K562 (cell line): Measurements from ENCODE around the gene PDGFA. TPM values are rescaled to one million over a fixed set of nuclear protein-coding genes. Genes with fewer than 3 reads are reported as not detected.

Experiments used
- CBX3 ChIP-seq, 2 experiments: IDR thresholded peaks; 1 replicate in 1 of 2; 2 replicates in 1 of 2; pipeline ENCODE4 v1.6.1; 2012; ENCODE audit warnings: inconsistent platforms in 2 of 2, low read length in 2 of 2, borderline replicate concordance in 1 of 2, control low read depth in 1 of 2
- GABPB1 ChIP-seq: sonication (generic); formaldehyde crosslinking; IDR thresholded peaks from 2 replicates; pipeline ENCODE4 v1.8.0; 2022; ENCODE audit warnings: mild to moderate bottlenecking, missing genetic modification reagents
- ILK ChIP-seq: fragments of 450-650 bp; IDR thresholded peaks from 2 replicates; pipeline ENCODE4 v1.6.1; 2016; ENCODE audit warnings: missing genetic modification characterization, low read depth, mild to moderate bottlenecking, missing compliant biosample characterization, moderate library complexity, borderline replicate concordance
- MYNN ChIP-seq, 2 experiments: sonication (generic); formaldehyde crosslinking in 1 of 2; IDR thresholded peaks; 2 replicates each; pipeline versions ENCODE4 v1.5.0 to v1.6.1; 2016 to 2020; ENCODE audit warnings: antibody characterized with exemption in 1 of 2, missing genetic modification reagents in 1 of 2
- NBN ChIP-seq: fragments of 450-650 bp; IDR thresholded peaks from 2 replicates; pipeline ENCODE4 v1.6.1; 2016; ENCODE audit warnings: low read depth, mild to moderate bottlenecking
- NFATC3 ChIP-seq: fragments of 450-650 bp; IDR thresholded peaks from 2 replicates; pipeline ENCODE4 v1.6.1; 2017; ENCODE audit warnings: mild to moderate bottlenecking
- NR4A1 ChIP-seq, 2 experiments: fragments of 250-450 bp in 1 of 2; fragments of 450-650 bp in 1 of 2; sonication (Bioruptor Pico) in 1 of 2; IDR thresholded peaks; 2 replicates each; pipeline versions ENCODE4 v1.4.0 to v1.6.1; 2016 to 2020; ENCODE audit warnings: mild to moderate bottlenecking in 2 of 2, missing compliant biosample characterization in 1 of 2, missing genetic modification characterization in 1 of 2, moderate library complexity in 1 of 2
- NRF1 ChIP-seq, 2 experiments: fragments of 450-650 bp; IDR thresholded peaks in 1 of 2; conservative IDR thresholded peaks in 1 of 2; 2 replicates each; pipeline ENCODE4 v1.6.1; 2014; ENCODE audit warnings: mild to moderate bottlenecking in 2 of 2
- PKNOX1 ChIP-seq: fragments of 450-650 bp; IDR thresholded peaks from 2 replicates; pipeline ENCODE4 v1.6.1; 2016
- PURB ChIP-seq: sonication (generic); formaldehyde crosslinking; IDR thresholded peaks from 2 replicates; pipeline ENCODE4 v1.9.0; 2021; ENCODE audit warnings: low read depth, mild to moderate bottlenecking, missing genetic modification reagents
- SAP30 ChIP-seq: fragments of 200-600 bp; sonication (generic); IDR thresholded peaks from 2 replicates; pipeline ENCODE4 v1.6.1; 2012; ENCODE audit warnings: borderline replicate concordance, low read depth, mild to moderate bottlenecking, moderate library complexity, low read length, control low read depth, inconsistent platforms; ENCODE audit not compliant: insufficient read depth, poor library complexity, severe bottlenecking
- SMAD3 ChIP-seq: fragments of 450-650 bp; formaldehyde crosslinking; conservative IDR thresholded peaks from 2 replicates; pipeline ENCODE4 v1.4.0; 2020; ENCODE audit warnings: mild to moderate bottlenecking
- SRSF3 ChIP-seq: fragments of 200-400 bp; formaldehyde crosslinking; IDR thresholded peaks from 2 replicates; pipeline ENCODE4 v1.6.1; 2016; ENCODE audit warnings: mild to moderate bottlenecking, low read length, moderate library complexity; ENCODE audit not compliant: insufficient read depth
- SRSF7 ChIP-seq: fragments of 200-400 bp; formaldehyde crosslinking; optimal IDR thresholded peaks from 2 replicates; pipeline ENCODE3; 2017; ENCODE audit warnings: mild to moderate bottlenecking, low read depth, low read length
- STAT5A ChIP-seq: IDR thresholded peaks from 2 replicates; pipeline ENCODE4 v1.6.1; 2012; ENCODE audit warnings: low read length, inconsistent platforms, borderline replicate concordance
- THRAP3 ChIP-seq: fragments of 450-650 bp; IDR thresholded peaks from 2 replicates; pipeline ENCODE4 v1.6.1; 2016; ENCODE audit warnings: mild to moderate bottlenecking, inconsistent platforms, borderline replicate concordance
- ZFP30 ChIP-seq: fragments of 250-450 bp; sonication (Bioruptor Pico); IDR thresholded peaks from 2 replicates; pipeline ENCODE4 v1.8.0; 2022; ENCODE audit warnings: moderate library complexity, mild to moderate bottlenecking, inconsistent platforms, borderline replicate concordance
- ZMIZ1 ChIP-seq, 2 experiments: fragments of 150-350 bp in 1 of 2; IDR thresholded peaks; 2 replicates each; pipeline ENCODE4 v1.6.1; 2012 to 2016; ENCODE audit warnings: low read depth in 2 of 2, low read length in 2 of 2, mild to moderate bottlenecking in 1 of 2, moderate library complexity in 1 of 2
- ZNF146 ChIP-seq: IDR thresholded peaks from one replicate; pipeline ENCODE4 v1.6.1; 2018; ENCODE audit warnings: missing compliant biosample characterization; ENCODE audit not compliant: unreplicated experiment
- ZNF212 ChIP-seq: fragments of 450-650 bp; formaldehyde crosslinking; IDR thresholded peaks from 2 replicates; pipeline ENCODE4 v1.4.0; 2020; ENCODE audit warnings: mild to moderate bottlenecking
- ZNF583 ChIP-seq: fragments of 250-450 bp; sonication (Bioruptor Pico); IDR thresholded peaks from 2 replicates; pipeline ENCODE4 v1.4.0; 2020
- ZNF699 ChIP-seq: fragments of 250-450 bp; sonication (Bioruptor Pico); IDR thresholded peaks from 2 replicates; pipeline ENCODE4 v1.8.0; 2021; ENCODE audit warnings: mild to moderate bottlenecking, moderate library complexity; ENCODE audit not compliant: insufficient replicate concordance
- polyA plus RNA-seq, 8 experiments: library from polyadenylated mRNA; depleted of rRNA in 4 of 8; stranded (reverse) in 5 of 8; unstranded in 3 of 8; fragments of >200 nt; fragmentation: Nextera tagmentation in 2 of 8; fragmentation: Illumina TruSeq in 1 of 8; extraction: Ambion mirVana in 2 of 8; extraction: Trizol in 1 of 8; gene quantifications; 2 replicates each; pipeline versions ENCODE4 v1.2.1 to v1.2.3, GENCODE V29; 2011 to 2014; ENCODE audit warnings: inconsistent platforms in 1 of 8, missing spikeins in 1 of 8
- total RNA-seq, 7 experiments: library from RNA; depleted of rRNA in 6 of 7; stranded (reverse); fragments of >200 nt in 6 of 7; fragmentation: Illumina TruSeq in 2 of 7; extraction: Trizol in 2 of 7; gene quantifications; 2 replicates each; pipeline versions ENCODE4 v1.2.1 to v1.2.3, GENCODE V29; 2011 to 2021; ENCODE audit warnings: low replicate concordance in 1 of 7
- TF ChIP-seq, protein P1 (sequence below): fragments of 250-450 bp; sonication (Bioruptor Pico); IDR thresholded peaks from 2 replicates; pipeline ENCODE4 v1.8.0; 2021; ENCODE audit warnings: moderate library complexity, mild to moderate bottlenecking, inconsistent platforms

The PDGFA gene
- total and polyA plus RNA-seq, 9 of the 15 experiments (the other 6 are each of a cell fraction or from before 2014, with no cell fraction given): 2.5 to 10.2 (median 4.6) TPM

DNA sequence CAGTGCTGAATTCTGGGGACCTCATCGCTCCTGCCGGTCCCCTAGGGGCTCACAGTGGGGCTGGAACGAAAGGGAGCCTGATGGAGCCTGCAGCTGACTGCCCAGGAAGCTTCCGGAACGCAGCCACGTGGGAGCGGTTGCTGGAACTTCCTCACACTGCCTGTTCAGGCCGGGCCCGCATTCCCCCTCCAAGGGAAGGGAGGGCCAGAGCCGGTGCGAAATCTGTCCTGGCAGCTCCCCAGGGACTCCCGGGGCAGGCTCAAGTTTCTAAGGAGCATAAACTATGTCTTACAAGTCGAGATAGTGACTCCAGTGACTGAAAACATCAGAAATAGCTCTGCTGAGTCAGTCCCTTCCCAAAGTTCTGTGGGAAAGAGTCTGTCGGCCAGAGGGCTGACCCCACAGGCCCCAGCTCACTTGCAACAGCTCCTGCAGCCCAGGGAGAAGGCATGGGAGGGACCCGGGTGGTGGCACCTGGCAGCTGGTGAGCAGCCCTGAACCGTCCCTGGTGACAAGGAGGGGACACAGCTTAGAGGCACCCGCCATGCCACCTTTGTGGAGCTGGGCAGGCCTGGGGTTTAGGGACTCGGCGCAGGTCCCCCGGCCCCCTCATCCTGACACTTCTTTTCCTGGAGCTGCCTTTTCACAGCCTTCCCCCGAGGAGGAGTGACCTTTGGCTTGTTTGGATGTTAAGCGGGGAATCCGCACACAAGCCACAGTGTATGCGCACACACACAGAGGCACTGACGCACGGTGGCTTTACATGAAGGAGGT is 47.6 kb downstream of the PDGFA start (continued):
- no peak; a peak in 1 of 3 replicates for TF ChIP-seq CBX3 (IDR thresholded peaks at IDR 0.05; ENCODE audit: borderline replicate concordance in 1 of 2, low read length in 2 of 2)
- TF ChIP-seq ZMIZ1 (IDR thresholded peaks at IDR 0.05; ENCODE audit: low read depth in 2 of 2, low read length in 2 of 2): 0 out of 4 replicates have a peak, but pooled peaks of 1 of the 2 experiments have one; percentile 29
- TF ChIP-seq SRSF7: no peak
- no peak for TF ChIP-seq SRSF3
- TF ChIP-seq PKNOX1: 0 out of 2 replicates have a peak, but pooled peaks have one; percentile 10
- TF ChIP-seq ZNF699: no peak
- no peak for TF ChIP-seq THRAP3
- TF ChIP-seq PURB: no peak
- no peak for TF ChIP-seq SMAD3 (CRISPR knock-in tag)
- no peak for TF ChIP-seq ZNF212
- TF ChIP-seq STAT5A: no peak
- TF ChIP-seq SAP30: peak; percentile 57
- TF ChIP-seq NRF1 (conservative IDR thresholded peaks at IDR 0.05 in 1 of 2, IDR thresholded peaks at IDR 0.05 in 1 of 2): peak; percentile 68 to 69
- TF ChIP-seq ZFP30 (CRISPR knock-in tag): no peak
- no peak for TF ChIP-seq NFATC3
- TF ChIP-seq ZNF583 (CRISPR knock-in tag): peak; percentile 28; the same call in 1 of the 2 replicates
- TF ChIP-seq NR4A1 (CRISPR knock-in tag; IDR thresholded peaks at IDR 0.05): no peak
- peak; percentile 53; the same call in 1 of the 2 replicates for TF ChIP-seq NR4A1 (tag; IDR thresholded peaks at IDR 0.05)
- TF ChIP-seq NBN: peak; percentile 60; the same call in 1 of the 2 replicates
- TF ChIP-seq ILK (tag): no peak
- no peak for TF ChIP-seq ZNF146
- TF ChIP-seq GABPB1 (CRISPR knock-in tag): peak; percentile 82
- TF ChIP-seq, protein P1, sequence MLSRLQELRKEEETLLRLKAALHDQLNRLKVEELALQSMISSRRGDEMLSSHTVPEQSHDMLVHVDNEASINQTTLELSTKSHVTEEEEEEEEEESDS: no peak
- TF ChIP-seq MYNN (IDR thresholded peaks at IDR 0.05): no peak
- no peak for TF ChIP-seq MYNN (CRISPR knock-in tag; IDR thresholded peaks at IDR 0.05)
